Measurements from ENCODE around the gene TAS1R1.

- TF ChIP-seq CTCF (IDR thresholded peaks at IDR 0.05) (no peak), POLR2A (IDR thresholded peaks at IDR 0.05) (no peak)
These were observed 16.2 kb upstream of the TAS1R1 start for GRCh38 chr1:6538956-6539355.

Measured in heart left ventricle (tissue), 13 donors.